NCI-H2196 (cell line): ENCODE data around the gene ATRIP.
"Not testable (repeated sequence)": the region's sequence is repeated elsewhere in the genome, so short reads cannot be mapped to it uniquely, and the experiment has no call there.

Experiments used
- DNase-seq: peaks from one replicate; lab custom pipeline; 2025; ENCODE audit not compliant: unreplicated experiment; lab: John Stamatoyannopoulos, UW

The ATRIP gene

DNA sequence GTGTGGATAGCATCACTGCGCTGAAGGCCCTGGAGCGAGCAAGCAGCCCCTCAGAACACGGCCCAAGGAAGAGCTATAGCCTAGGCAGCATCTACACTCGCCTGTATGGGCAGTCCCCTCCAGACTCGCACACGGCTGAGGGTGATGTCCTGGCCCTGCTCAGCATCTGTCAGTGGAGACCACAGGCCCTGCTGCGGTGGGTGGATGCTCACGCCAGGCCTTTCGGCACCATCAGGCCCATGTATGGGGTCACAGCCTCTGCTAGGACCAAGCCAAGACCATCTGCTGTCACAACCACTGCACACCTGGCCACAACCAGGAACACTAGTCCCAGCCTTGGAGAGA, 20.5 kb downstream of the ATRIP start:
- DNase-seq, result no peak

- no peak for DNase-seq
These were observed 21.1 kb downstream of the ATRIP start for GRCh38 chr3:48467473-48468267.

DNA sequence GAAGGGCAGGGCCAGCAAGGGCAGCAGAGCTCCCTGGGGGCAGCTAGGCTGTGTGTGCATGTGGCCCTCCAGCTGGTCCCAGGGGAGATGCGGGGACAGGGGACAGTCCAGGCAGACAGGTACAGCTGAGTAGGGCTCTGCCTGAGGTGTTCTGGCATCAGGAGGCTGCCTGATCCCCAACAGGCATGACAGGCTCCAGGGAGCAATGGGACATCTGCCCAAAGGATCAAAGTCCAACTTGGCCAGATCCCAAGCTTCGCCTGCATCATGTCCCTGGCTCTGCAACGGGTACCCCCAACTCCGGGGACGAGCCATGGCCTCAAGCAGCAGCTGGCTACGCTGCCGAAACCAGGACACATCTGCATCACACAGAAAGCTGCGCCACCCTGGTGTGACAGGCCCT, 21.8 kb downstream of the ATRIP start:
- no peak for DNase-seq

- DNase-seq, result no peak
These were observed 22.7 kb downstream of the ATRIP start for GRCh38 chr3:48469046-48469915.

DNA sequence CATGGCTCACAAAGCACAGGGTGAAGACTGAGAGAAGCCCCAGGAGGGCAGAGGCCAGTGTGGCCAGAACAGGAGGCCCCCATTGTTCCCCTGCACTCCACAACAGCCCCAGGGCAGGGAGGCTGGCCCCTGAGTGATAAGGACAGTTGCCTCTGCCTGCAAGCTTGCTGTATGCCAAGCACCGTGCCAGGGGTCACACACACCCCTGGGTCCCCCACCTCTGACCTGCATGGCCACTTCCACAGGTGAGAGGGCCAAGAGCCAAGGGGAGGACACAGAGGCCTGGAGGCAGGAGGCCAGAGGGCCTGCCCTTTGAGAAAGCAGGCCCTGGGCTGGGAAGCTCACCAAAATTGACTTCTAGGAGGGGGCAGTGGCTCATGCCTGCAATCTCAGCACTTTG, 23.7 kb downstream of the ATRIP start:
- no peak for DNase-seq

DNA sequence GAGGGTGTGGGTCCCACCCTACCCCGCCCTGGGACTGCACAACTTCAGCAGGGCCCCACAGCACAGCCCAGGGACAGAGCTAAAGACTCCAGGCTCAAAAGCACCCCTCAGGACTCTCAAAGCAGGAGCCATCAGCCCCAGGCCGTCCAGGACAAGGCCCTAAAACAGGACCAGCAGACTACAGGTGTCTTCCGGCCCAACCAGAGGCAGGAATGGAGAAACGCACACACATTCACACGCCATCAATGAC, 26.1 kb downstream of the ATRIP start:
- DNase-seq, result no peak

- peak; percentile 84 for DNase-seq
These were observed 26.5 kb downstream of the ATRIP start for GRCh38 chr3:48472923-48473616.

DNA sequence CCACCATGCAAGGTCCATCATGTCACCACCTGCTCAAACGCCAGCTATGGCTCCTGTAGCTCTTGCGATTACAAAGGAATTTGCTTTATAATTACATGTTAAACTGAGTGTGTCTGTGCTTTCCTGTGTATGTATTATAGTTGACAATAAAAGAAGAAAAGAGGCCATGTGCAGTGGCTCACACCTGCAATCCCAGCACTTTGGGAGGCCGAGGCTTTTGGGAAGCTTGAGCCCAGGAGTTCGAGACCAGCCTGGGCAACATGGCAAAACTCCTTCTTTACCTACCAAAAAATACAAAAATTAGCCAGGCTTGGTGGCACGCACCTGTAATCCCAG, 27.0 kb downstream of the ATRIP start:
- DNase-seq, result no peak

- not testable (repeated sequence) for DNase-seq
These were observed 27.5 kb downstream of the ATRIP start for GRCh38 chr3:48474031-48474430.

GRCh38 chr3:48474619-48475018, 28.1 kb downstream of the ATRIP start:
- DNase-seq, result no peak

- DNase-seq, result no peak
These were observed 28.7 kb downstream of the ATRIP start for GRCh38 chr3:48475188-48475587.

- no peak for DNase-seq
These were observed 30.0 kb downstream of the ATRIP start for GRCh38 chr3:48476426-48477053.

GRCh38 chr3:48477959-48478520, 31.5 kb downstream of the ATRIP start:
- no peak for DNase-seq

- DNase-seq, result no peak
These were observed 32.4 kb downstream of the ATRIP start for GRCh38 chr3:48478626-48479555.

GRCh38 chr3:48480891-48481290, 34.4 kb downstream of the ATRIP start:
- DNase-seq, result not testable (repeated sequence)

DNA sequence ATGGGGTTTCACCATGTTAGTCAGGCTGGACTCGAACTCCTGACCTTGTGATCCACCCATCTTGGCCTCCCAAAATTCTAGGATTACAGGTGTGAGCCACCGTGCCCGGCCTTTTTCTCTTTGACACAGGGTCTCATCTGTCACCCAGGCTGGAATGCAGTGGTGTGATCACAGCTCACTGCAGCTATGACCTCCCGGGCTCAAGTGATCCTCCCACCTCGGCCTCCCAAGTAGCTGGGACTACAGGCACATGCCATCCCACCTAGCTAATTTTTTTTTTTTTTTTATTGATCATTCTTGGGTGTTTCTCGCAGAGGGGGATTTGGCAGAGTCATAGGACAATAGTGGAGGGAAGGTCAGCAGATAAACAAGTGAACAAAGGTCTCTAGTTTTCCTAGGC, 36.3 kb downstream of the ATRIP start:
- not testable (repeated sequence) for DNase-seq

DNA sequence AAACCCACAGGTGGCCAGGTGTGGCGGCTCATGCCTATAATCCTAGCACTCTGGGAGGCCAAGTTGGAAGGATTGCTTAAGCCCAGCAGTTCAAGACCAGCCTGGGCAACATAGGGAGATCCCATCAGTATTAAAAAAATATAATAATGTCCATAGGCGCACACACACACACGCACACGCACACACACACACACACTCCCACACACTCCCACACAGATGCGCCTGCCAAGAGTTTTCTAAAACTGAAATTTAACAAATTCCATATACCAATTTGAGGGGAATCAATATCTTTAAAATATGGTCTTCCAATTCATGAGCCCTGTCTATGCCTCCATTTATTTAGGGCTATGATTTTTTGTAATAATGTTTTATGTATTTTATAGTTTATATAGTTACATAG, 40.4 kb downstream of the ATRIP start:
- no peak for DNase-seq

GRCh38 chr3:48492461-48493202, 46.1 kb downstream of the ATRIP start:
- no peak for DNase-seq

DNA sequence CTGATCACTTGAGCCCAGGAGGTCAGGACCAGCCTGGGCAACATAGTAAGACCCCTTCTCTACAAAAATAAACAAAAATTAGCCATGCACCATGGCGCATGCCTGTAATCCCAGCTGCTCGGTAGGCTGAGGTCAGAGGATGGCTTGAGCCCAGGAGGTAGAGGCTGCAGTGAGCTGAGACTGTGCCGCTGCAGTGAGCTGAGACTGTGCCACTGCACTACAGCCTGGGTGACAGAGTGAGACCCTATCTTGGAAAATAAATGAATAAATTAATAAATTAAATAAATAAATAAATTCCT, 46.6 kb downstream of the ATRIP start:
- no peak for DNase-seq

DNA sequence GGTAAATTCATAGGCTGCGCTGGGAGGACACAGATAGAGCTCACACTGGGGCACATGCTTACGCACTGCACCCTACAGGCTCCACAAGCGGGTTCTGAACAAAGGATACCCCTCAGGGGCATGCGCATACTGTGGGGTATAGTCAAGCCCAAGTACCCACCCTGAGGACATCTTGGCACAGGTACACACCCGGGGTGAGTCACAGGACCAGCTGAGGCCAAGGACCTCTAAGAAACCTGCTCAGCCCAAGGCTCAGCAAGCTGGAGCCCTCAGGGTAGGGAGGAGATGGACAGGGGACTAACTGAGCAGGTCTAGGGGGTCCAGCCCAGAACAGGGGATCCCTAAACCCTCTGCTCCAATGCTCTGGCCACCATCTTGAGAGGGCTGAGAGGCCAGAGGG, 54.1 kb downstream of the ATRIP start:
- DNase-seq, result no peak
